Measurements from ENCODE around the gene STEAP1B.

DNA sequence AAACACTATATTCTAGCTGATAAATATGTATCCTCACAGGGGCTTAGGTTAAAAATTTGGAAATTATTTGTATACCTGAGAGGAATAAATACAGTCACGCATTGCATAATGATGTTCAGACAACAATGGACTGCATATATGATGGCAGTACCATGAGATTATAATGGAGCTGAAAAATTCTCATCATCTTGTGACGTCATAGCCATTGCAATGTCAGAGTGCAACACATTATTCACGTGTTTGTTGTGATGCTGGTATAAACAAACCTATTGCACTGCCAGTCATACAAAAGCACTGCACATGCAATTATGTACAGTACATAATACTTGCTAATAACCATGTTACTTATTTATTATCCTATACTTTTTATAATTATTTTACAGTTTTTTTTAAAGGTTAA lies 31.4 kb downstream of the STEAP1B start:
- TF ChIP-seq, protein P1, sequence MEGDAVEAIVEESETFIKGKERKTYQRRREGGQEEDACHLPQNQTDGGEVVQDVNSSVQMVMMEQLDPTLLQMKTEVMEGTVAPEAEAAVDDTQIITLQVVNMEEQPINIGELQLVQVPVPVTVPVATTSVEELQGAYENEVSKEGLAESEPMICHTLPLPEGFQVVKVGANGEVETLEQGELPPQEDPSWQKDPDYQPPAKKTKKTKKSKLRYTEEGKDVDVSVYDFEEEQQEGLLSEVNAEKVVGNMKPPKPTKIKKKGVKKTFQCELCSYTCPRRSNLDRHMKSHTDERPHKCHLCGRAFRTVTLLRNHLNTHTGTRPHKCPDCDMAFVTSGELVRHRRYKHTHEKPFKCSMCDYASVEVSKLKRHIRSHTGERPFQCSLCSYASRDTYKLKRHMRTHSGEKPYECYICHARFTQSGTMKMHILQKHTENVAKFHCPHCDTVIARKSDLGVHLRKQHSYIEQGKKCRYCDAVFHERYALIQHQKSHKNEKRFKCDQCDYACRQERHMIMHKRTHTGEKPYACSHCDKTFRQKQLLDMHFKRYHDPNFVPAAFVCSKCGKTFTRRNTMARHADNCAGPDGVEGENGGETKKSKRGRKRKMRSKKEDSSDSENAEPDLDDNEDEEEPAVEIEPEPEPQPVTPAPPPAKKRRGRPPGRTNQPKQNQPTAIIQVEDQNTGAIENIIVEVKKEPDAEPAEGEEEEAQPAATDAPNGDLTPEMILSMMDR (IDR thresholded peaks at IDR 0.05), result no peak
- TF ChIP-seq RXRA (IDR thresholded peaks at IDR 0.05; ENCODE audit: borderline replicate concordance, low read depth) (no peak), YY1 (IDR thresholded peaks at IDR 0.05; ENCODE audit: low read depth) (no peak)
